Measurements from ENCODE around the gene PPP1R9B. TPM values are rescaled to one million over a fixed set of nuclear protein-coding genes. Genes with fewer than 3 reads are reported as not detected.

PPP1R9B gene
- total RNA-seq, 4 donors from 2014 or later: 16.6 to 38.0 (median 25.6) TPM

GRCh38 chr17:50128441-50129352 lies 21.8 kb downstream of the PPP1R9B start:
- no peak for ATAC-seq (ENCODE audit: low FRiP score)
- no peak for DNase-seq (ENCODE audit: low spot score)
- TF ChIP-seq CTCF (IDR thresholded peaks at IDR 0.05): no peak

GRCh38 chr17:50127697-50128361 lies 22.6 kb downstream of the PPP1R9B start:
- no peak for DNase-seq (ENCODE audit: low spot score)
- ATAC-seq (ENCODE audit: low FRiP score): no peak
- no peak for TF ChIP-seq CTCF (IDR thresholded peaks at IDR 0.05)

GRCh38 chr17:50125420-50125997 lies 25.0 kb downstream of the PPP1R9B start:
- ATAC-seq (ENCODE audit: low FRiP score): no peak
- TF ChIP-seq CTCF (IDR thresholded peaks at IDR 0.05): no peak

GRCh38 chr17:50123649-50124349 lies 26.7 kb downstream of the PPP1R9B start:
- ATAC-seq (ENCODE audit: low FRiP score): no peak
- no peak for TF ChIP-seq CTCF (IDR thresholded peaks at IDR 0.05)

More at GRCh38 chr17:50125420-50125997, 25.0 kb downstream of the PPP1R9B start:
- DNase-seq (ENCODE audit: low spot score): no peak

GRCh38 chr17:50122945-50123344 lies 27.5 kb downstream of the PPP1R9B start:
- ATAC-seq (ENCODE audit: low FRiP score) (no peak), DNase-seq (ENCODE audit: low spot score) (no peak)
- TF ChIP-seq CTCF (IDR thresholded peaks at IDR 0.05): no peak

More at GRCh38 chr17:50123649-50124349, 26.7 kb downstream of the PPP1R9B start:
- no peak for DNase-seq (ENCODE audit: low spot score)

- TF ChIP-seq CTCF (IDR thresholded peaks at IDR 0.05): no peak
- DNase-seq (ENCODE audit: low spot score) (no peak), ATAC-seq (ENCODE audit: low FRiP score) (no peak)
These were observed 29.8 kb downstream of the PPP1R9B start for GRCh38 chr17:50120475-50121253.
